Mesenteric fat pad (tissue), 1 donor: Measurements from ENCODE around the gene H2BK1. TPM values are rescaled to one million over a fixed set of nuclear protein-coding genes. Genes with fewer than 3 reads are reported as not detected.

ENCODE experiments used
- DNase-seq: peaks from one replicate; pipeline ENCODE4 v3.0.0-alpha.2; 2020; ENCODE audit warnings: low spot score
- total RNA-seq: library from RNA; stranded (reverse); fragmentation: NEBNext Ultra II Directional; extraction: Animal tissue kit (Norgen Biotek cat#: 25700); gene quantifications from one replicate; pipeline ENCODE4 v1.2.1, GENCODE V29; 2021
- donor health status: DM: yes; HTN: yes; CAD: no.

H2BK1 gene
- total RNA-seq, 1 donor from 2014 or later = not detected

DNA sequence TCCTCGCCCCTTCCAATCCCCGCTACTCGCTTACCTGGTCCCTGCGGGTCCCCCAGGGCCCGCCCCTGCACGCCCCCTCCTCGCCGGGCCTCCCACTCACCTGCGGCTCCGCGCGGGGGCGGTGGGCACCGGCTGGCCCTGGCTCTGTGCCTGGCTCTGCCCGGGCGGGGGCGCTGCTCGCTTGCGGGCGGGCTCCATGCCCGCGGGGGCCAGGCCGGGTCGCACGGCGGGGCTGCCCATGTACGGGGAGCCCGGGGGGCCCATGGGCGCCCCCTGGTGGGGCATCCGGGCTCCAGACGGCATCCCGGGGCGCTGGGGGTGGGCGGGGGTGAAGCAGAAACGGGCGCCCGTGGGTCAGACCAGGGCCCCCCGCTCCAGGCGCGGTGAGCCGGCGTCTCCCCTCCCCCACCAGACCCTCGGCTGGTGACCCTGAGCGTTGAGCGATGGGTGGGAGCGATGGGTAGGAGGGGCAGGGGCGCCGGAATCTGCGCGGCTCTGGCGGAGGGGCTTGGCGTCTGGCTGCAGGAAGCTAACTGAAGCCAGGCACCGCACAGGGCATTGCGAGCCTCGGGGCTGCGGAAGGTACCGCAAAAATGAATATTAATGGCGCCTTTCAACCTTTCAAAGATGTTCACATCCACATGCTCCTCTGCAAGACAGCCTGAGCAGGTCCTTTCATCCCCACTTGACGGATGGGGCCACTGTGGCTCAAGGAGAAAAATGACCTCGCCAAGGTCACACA is 35.2 kb upstream of the H2BK1 start:
- no peak for DNase-seq

DNA sequence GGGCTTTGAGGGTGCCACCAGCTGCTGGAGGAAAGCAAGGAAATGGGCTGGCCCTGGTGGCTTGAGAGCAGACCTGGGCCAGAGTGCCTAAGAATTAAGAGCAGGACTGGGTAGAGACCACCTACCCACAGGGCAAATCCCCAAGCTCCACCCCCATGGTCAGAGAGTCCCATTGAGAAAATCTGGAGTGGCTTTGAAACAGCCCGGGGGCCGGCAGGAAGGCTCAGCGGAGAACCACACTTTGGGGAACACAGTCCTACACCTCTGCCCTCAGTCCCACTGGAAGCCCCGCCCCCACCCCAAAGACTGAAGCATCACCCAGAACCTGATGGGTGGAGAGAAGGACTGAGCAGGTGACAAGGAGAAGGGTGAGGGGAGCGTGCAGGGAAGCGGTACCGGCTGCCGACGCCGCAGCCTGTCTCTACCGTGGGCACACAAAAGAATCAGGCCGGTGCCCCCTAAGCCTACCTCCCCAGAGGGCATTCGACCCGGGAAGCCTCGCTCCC is 34.6 kb upstream of the H2BK1 start:
- DNase-seq = no peak

DNA sequence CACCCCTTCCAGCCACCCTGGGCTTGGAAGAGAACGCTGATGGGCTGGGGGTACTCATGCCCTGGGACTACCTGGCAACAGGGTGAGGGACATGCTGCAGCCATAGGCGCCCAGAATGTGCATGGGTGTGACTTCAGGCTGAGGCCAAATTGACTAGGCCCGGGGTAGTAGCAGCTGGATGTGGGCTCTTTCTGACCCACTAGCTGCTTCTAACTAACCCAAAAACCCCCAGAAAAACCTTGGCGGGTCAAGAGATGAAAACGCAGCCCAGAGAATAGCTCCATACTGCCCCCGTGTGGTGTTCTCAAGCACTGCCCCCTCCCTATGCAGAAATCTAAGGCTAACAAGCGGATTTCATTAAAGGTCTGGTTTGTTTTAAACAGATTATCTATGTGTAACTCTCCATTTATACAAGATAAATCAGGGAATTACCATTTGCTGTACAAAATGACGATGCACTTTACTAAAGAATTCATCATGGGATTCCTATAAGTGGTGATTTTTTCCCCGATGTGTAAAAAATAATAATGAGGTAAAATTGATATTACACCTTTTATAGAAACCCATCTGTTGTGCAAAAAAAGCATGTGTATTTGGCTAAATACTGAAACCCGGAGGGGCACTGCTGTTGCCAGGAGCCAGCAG is 34.0 kb upstream of the H2BK1 start:
- no peak for DNase-seq

DNA sequence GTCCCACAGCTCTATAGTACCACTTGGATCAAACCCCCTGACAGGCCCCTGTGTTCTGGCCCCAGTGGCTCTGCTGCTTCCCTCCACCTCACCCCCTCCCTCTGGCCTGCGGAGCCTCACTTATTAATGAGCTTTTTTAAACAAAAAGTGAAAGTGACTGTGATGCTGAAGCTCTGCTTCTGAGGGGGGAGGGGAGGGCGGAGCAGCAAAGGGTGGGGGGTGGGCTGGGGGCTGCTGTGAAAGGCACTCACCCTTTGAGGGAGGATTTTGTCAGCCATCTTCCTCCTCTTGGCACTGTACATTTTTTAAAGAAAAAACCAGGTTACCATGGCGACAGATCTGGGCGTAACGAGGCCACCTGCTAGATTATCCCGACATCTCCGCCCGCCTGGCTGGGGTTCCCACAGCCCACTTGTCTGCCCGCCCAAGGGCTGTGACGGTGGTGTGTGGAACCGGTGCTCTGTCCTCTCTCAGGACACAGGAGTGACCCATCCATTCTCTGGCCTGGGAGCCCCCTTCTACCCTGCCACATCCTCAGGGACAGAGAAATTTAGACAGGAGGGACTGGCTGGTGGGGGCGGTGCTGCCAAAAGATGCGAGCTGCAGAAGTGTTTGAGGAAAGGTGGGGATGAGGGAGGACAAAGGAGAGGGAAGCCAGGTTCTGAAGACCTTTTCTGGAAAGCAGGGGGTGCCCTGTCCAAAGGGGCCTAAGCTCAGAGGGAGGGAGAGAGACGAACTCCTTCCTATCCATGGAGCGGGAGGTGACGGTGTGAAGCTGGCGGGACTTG is 33.3 kb upstream of the H2BK1 start:
- DNase-seq = no peak

DNA sequence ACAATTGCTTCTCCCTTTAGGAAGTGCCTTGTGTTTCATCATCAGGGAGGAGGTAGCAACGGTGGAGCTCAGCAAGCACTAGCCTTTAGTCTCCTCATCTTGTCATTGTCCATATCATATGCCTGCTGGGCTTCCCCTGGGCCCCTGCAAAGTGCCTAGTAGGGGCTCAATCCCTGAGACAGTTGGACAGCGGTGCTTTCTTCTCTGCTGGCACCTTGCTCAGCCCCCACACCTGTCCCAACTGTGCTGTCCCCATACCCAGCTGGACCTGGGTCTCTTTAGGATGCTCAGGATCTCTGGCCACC is 32.7 kb upstream of the H2BK1 start:
- DNase-seq = no peak

DNA sequence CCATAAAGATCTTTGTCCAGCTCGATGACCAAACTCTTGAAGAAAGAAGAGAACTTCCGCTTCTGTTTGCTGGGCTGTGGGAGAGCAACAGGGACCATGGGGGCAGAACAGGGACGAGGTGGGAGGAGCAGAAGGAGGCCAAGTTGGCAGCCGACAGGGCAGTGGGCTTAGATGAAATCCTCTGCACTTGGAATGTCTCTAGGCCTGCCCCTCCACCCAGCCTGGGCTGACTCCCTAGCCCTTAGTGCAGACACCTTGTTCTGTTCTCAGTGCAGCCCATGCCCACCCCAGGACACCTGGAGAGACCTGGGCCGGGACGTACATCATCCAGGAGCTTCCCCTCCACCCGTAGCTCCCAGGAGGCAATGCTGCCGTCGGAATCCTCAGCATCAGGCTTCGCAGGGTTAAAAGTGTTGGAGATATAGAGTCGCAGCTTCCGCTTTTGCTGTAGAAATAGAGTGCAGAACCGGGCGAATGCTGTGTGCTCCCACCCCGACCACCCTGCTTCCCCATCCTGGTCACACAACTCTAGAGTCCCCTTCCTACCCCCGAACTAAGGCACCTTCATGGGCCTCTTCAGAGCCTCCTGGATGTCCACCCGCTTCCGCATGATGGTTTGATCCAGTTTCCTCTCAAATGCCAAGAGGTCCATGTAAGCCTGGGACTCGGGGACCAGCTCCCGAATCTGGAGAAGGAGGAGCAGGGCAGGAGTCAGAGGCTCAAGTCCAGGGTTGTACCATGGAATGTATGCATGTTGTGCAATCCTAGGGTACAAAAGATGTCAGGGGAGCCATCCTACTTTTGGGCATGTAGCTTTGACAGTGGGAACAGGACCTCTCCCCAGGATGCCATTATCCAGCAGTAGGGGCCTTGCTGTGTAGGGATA is 32.1 kb upstream of the H2BK1 start:
- no peak for DNase-seq

DNA sequence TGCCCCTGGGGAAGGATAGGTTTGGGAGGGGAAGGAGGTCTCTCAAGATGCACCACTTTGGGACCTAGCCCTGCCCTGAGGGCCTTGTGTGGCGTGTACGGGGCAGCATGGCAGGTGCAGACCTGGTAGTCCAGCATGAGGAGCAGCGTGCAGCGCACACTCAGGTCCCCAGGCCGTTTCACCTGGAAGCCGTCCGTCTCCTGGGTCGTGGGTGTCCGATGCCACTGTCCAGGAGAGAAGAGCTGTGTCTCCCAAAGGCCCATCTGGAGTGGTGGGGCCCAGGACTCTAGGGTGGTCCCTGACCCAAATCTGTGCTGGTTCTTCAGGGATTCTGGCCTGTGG is 31.4 kb upstream of the H2BK1 start:
- no peak for DNase-seq

DNA sequence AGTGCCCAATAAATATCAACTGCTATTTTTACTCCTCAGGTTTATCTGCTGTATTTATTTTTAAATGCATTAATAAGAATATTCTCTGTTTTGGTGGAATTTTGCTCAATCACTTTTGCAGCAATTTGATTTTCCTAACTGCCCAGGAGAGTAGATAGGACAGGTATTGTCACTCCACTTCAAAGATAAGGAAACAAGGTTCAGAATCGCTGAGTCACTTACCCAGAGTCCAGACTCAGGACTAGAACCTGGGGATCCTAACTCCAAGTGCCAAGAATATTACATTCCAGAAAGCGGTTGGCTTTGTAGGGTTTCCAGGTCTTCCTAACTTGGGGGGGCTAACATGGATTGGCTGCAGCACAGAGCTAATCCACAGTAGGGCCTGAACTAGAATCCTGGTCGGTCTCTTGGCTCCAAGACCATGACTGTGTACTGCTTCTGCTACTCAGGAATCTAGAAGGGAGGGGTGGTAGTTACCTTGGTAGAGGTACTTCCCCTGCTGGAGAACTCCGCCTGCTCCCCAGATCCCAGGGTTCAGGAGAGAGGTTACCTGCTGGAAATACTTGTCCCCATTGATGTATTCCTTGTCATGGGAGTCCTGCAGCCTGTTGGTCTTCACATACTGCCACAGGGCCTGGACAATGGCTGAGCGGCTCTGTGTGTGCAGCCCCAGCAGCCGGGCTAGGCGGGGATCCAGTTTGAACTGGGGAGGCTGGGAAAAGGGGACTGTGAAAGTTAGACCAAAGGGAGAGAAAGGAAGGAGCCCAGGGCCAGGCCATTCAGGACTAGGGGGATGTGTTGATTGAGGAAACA is 30.9 kb upstream of the H2BK1 start:
- DNase-seq = no peak

DNA sequence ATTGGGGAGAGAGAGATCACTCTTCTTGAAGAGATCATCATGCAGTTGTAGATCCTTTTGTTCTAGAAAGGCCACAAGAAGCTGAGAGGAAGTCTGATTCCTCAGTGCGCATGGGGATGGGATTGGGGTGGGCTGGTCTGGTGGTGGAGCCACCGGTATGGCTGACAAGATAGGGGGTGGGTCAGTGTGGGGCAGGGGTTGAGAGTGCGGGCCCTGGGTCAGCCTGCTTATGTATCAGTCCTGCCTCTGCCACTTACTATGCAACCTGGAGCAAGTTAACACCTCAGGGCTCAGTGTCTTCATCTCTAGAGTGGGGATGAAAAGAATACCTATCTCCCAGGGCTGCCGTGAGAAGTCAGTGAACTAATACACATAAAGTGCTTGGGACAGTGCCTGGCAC is 30.2 kb upstream of the H2BK1 start:
- DNase-seq = no peak

DNA sequence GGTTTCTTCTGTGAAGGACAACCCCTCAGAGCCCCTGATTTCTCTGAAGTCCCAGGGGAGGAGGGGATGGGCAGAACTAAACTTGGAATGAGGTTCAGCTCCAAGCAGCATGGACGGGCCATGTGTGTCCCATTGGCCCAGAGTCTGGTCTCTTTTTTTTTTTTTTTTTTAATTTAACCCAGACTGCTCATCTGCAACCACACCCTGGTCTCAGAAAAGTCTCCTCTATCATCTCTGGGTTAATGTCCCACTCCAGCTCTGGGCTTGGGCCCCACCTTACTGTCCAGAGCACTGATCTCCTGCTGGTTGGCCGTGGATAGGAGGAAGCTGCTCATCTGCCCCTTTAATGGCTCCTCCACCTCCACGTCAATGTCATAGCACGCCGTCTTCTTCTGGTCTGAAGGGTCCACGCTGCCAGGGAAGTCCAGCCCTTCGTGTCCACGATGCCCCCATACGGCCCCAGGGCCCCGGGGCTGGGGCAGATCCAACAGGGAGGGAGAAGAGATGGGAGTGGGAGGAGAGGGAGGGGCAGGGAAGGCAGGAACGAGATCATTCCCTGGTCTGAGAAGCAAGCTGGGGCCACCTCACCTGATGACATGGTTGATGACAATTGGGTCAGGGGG is 29.7 kb upstream of the H2BK1 start:
- no peak for DNase-seq

DNA sequence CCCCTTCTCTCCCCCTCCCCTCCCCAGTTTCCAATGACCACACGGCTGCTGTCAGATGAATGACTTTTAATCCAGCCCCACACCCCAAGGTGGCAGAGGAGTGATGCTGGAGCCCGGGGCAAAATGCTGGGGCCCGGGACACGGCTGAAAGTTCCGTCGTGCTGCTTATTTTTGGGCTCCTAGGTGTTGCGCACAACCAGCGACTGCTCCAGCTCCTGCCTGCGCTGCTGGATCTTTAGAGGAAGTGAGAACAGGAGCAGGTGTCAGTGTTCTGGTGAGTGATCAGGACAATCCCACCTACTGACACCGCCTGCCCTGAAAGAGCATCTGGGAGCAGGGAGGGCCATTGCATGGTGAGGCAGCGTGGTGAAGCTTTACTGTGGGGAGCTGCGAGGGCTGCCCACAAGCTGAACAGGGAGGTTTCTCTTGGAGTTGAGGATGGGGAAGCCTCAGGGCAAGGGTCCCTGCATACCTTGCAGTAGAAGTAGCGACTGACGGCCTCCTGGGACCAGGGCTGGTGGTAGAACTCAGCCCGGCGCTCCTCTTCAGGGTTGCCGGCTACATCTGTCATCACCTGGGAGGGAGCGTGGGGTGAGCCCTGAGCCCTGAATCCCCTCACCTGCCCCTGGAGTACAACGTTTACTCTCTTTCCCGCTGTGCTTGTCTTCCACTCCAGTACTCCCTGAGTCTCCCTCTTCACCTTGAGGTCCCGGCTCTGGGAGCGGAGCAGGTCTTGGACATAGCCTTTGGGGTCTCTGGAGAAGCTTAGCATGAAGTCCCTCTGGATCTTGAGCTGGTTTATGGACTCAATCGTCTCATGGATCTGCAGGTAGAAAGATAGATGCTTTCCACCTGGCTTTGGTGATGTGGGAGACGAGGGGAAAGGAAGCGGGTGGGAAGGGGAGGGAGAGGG is 28.9 kb upstream of the H2BK1 start:
- no peak for DNase-seq

DNA sequence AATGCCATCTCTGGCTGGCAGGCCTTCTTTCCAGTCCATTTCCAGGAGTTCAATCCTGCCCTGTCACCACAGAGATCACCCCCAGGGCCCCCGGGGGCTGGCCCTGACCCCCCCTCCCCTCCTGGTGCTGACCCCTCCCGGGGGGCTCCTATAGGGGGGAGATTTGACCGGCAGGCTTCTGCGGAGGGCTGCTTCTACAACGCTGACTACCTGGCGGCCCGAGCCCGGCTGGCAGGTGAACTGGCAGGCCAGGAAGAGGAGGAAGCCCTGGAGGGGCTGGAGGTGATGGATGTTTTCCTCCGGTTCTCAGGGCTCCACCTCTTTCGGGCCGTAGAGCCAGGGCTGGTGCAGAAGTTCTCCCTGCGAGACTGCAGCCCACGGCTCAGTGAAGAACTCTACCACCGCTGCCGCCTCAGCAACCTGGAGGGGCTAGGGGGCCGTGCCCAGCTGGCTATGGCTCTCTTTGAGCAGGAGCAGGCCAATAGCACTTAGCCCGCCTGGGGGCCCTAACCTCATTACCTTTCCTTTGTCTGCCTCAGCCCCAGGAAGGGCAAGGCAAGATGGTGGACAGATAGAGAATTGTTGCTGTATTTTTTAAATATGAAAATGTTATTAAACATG is 28.0 kb upstream of the H2BK1 start:
- DNase-seq = no peak

DNA sequence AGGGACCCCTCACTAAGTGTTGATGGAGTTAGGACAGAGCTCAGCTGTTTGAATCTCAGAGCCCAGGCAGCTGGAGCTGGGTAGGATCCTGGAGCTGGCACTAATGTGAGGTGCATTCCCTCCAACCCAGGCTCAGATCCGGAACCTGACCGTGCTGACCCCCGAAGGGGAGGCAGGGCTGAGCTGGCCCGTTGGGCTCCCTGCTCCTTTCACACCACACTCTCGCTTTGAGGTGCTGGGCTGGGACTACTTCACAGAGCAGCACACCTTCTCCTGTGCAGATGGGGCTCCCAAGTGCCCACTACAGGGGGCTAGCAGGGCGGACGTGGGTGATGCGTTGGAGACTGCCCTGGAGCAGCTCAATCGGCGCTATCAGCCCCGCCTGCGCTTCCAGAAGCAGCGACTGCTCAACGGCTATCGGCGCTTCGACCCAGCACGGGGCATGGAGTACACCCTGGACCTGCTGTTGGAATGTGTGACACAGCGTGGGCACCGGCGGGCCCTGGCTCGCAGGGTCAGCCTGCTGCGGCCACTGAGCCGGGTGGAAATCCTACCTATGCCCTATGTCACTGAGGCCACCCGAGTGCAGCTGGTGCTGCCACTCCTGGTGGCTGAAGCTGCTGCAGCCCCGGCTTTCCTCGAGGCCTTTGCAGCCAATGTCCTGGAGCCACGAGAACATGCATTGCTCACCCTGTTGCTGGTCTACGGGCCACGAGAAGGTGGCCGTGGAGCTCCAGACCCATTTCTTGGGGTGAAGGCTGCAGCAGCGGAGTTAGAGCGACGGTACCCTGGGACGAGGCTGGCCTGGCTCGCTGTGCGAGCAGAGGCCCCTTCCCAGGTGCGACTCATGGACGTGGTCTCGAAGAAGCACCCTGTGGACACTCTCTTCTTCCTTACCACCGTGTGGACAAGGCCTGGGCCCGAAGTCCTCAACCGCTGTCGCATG is 27.2 kb upstream of the H2BK1 start:
- DNase-seq = no peak

DNA sequence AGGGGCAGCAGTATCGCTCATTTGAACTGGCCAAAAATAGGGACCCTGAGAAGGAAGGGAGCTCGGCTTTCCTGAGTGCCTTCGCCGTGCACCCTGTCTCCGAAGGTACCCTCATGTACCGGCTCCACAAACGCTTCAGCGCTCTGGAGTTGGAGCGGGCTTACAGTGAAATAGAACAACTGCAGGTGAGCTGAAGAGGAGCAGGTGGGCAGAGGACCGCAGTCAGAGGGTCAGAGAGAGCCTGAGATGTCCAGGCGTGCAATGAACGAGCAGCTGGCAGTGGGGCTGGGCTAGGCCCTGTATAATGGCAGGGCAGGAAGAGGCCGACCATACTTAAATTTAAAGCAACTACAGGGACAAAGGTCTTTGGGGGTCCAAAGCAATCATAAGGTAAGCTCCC is 26.1 kb upstream of the H2BK1 start:
- no peak for DNase-seq

DNA sequence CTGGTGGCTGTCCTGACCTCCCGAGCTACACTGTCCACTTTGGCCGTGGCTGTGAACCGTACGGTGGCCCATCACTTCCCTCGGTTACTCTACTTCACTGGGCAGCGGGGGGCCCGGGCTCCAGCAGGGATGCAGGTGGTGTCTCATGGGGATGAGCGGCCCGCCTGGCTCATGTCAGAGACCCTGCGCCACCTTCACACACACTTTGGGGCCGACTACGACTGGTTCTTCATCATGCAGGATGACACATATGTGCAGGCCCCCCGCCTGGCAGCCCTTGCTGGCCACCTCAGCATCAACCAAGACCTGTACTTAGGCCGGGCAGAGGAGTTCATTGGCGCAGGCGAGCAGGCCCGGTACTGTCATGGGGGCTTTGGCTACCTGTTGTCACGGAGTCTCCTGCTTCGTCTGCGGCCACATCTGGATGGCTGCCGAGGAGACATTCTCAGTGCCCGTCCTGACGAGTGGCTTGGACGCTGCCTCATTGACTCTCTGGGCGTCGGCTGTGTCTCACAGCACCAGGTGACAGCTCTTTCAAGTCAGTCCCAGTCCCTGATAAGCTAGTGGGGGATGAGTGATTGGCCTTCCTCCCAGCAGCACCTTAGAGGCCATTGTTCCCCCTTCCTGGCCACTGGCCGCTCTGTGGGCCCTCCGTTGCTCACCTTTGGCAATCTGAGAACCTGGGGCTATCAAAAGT is 25.0 kb upstream of the H2BK1 start:
- DNase-seq = no peak

DNA sequence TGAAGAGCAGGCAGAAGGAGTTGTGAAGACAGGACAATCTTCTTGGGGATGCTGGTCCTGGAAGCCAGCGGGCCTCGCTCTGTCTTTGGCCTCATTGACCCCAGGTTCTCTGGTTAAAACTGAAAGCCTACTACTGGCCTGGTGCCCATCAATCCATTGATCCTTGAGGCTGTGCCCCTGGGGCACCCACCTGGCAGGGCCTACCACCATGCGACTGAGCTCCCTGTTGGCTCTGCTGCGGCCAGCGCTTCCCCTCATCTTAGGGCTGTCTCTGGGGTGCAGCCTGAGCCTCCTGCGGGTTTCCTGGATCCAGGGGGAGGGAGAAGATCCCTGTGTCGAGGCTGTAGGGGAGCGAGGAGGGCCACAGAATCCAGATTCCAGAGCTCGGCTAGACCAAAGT is 23.5 kb upstream of the H2BK1 start:
- no peak for DNase-seq
